ENCODE results near the gene KANTR.

DNA sequence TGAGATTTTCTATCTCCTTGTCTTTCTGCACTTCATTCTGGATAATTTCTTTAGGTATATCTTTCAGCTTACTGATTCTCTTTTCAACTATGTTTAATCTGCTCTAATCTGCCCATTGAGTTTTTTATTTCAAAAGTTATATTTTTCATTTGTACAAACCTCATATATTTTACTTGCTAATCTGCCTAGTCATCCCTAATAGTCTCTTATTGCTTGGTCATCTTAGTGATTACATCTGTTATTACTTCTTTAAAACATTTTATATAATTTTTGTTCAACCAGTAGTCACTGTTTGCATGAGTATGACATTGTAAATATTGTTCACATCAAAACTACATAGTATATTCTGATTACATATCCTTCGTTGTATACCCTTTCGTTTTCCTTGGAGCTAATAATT, 32.4 kb downstream of the KANTR start:
- TF ChIP-seq, protein P1, sequence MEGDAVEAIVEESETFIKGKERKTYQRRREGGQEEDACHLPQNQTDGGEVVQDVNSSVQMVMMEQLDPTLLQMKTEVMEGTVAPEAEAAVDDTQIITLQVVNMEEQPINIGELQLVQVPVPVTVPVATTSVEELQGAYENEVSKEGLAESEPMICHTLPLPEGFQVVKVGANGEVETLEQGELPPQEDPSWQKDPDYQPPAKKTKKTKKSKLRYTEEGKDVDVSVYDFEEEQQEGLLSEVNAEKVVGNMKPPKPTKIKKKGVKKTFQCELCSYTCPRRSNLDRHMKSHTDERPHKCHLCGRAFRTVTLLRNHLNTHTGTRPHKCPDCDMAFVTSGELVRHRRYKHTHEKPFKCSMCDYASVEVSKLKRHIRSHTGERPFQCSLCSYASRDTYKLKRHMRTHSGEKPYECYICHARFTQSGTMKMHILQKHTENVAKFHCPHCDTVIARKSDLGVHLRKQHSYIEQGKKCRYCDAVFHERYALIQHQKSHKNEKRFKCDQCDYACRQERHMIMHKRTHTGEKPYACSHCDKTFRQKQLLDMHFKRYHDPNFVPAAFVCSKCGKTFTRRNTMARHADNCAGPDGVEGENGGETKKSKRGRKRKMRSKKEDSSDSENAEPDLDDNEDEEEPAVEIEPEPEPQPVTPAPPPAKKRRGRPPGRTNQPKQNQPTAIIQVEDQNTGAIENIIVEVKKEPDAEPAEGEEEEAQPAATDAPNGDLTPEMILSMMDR (IDR thresholded peaks at IDR 0.05; ENCODE audit: low read depth, low read length) = no peak
- TF ChIP-seq EZH2phosphoT487 (IDR thresholded peaks at IDR 0.05; ENCODE audit: low read depth) = no peak

Data from OCI-LY3 (cell line).